ENCODE results near the gene CDK18.

DNA sequence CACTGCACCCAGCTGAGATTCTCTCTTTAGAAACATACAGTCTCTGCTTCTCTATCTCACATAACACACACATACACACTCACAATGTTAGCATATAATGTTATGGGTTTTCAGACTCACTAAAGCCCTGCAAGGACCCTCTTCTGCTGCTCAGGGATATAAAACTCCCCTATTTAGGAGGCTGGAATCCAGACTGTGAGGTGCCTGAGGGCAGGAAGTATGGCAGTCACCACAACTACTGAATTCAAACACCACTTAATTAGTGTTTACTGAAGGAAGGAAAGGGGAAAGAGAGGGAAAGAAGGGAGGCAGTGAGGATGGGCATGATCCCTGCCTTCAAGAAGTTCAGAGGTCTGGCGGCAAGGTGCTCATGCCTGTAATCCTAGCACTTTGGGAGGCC is 7.8 kb upstream of the CDK18 start:
- TF ChIP-seq, protein P1, sequence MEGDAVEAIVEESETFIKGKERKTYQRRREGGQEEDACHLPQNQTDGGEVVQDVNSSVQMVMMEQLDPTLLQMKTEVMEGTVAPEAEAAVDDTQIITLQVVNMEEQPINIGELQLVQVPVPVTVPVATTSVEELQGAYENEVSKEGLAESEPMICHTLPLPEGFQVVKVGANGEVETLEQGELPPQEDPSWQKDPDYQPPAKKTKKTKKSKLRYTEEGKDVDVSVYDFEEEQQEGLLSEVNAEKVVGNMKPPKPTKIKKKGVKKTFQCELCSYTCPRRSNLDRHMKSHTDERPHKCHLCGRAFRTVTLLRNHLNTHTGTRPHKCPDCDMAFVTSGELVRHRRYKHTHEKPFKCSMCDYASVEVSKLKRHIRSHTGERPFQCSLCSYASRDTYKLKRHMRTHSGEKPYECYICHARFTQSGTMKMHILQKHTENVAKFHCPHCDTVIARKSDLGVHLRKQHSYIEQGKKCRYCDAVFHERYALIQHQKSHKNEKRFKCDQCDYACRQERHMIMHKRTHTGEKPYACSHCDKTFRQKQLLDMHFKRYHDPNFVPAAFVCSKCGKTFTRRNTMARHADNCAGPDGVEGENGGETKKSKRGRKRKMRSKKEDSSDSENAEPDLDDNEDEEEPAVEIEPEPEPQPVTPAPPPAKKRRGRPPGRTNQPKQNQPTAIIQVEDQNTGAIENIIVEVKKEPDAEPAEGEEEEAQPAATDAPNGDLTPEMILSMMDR (IDR thresholded peaks at IDR 0.05; ENCODE audit: low read depth, low read length), result no peak
- no peak for TF ChIP-seq EZH2phosphoT487 (IDR thresholded peaks at IDR 0.05; ENCODE audit: low read depth)

Data from OCI-LY3 (cell line).